22Rv1 (cell line): ENCODE data around the gene RAD23B.
"Not testable (repeated sequence)": the region's sequence is repeated elsewhere in the genome, so short reads cannot be mapped to it uniquely, and the experiment has no call there.

Experiments
- ZFX ChIP-seq: fragments of 450-650 bp; IDR thresholded peaks from 2 replicates; pipeline ENCODE4 v1.6.1; 2017; ENCODE audit warnings: antibody characterized with exemption, borderline replicate concordance
- TF ChIP-seq, protein P1 (sequence below): fragments of 450-650 bp; IDR thresholded peaks from 2 replicates; pipeline ENCODE4 v1.5.1; 2017; ENCODE audit warnings: mild to moderate bottlenecking

DNA sequence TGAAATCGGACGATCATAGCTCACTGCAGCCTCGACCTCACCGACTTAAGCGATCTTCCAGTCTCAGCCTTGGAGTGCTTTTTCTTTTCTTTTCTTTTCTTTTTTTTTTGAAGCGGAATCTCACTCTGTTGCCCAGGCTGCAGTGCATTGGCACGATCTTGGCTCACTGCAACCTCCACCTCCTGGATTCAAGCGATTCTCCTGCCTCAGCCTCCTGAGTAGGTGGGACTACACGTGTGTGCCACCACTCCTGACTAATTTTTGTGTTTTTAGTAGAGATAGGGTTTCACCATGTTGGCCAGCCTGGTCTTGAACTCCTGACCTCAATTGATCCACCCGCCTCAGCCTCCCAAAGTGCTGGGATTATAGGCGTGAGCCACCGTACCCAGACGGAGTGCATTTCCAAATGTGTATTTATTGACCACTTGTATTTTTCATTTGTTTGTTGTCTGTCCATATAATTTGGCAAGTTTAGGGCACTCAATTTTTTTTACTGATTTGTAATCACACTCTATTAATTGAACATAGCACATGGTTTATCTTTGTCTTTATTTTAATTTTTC lies 23.2 kb upstream of the RAD23B start:
- TF ChIP-seq, protein P1, sequence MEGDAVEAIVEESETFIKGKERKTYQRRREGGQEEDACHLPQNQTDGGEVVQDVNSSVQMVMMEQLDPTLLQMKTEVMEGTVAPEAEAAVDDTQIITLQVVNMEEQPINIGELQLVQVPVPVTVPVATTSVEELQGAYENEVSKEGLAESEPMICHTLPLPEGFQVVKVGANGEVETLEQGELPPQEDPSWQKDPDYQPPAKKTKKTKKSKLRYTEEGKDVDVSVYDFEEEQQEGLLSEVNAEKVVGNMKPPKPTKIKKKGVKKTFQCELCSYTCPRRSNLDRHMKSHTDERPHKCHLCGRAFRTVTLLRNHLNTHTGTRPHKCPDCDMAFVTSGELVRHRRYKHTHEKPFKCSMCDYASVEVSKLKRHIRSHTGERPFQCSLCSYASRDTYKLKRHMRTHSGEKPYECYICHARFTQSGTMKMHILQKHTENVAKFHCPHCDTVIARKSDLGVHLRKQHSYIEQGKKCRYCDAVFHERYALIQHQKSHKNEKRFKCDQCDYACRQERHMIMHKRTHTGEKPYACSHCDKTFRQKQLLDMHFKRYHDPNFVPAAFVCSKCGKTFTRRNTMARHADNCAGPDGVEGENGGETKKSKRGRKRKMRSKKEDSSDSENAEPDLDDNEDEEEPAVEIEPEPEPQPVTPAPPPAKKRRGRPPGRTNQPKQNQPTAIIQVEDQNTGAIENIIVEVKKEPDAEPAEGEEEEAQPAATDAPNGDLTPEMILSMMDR: not testable (repeated sequence)
- not testable (repeated sequence) for TF ChIP-seq ZFX
